Astrocyte of the cerebellum (primary cell): ENCODE results near the gene BSN.

Experiments
- DNase-seq: peaks from one replicate; pipeline ENCODE4 v3.0.0-alpha.2; 2011; ENCODE audit warnings: low read depth
- H3K4me3 ChIP-seq: 2 replicates; pipeline ENCODE4 v1.5.1; 2011; ENCODE audit warnings: mild to moderate bottlenecking, low read depth, low read length, moderate library complexity
- CTCF ChIP-seq: IDR thresholded peaks from 2 replicates; pipeline ENCODE4 v1.5.1; 2012; ENCODE audit warnings: low read length, low read depth, moderate library complexity, mild to moderate bottlenecking; ENCODE audit errors: missing control alignments
- in situ Hi-C: cut with HindIII; loops from 2 replicates; pipeline ENCODE4 v1.10.0; 2017; ENCODE audit warnings: low sequenced_read_pairs

The BSN gene

GRCh38 chr3:49629451-49629850 lies 75.2 kb downstream of the BSN start:
- DNase-seq = no peak
- no peak for TF ChIP-seq CTCF
- in situ Hi-C loops = no loop called here
- no peak overlapping the region for H3K4me3 ChIP-seq

- H3K4me3 ChIP-seq = no peak overlapping the region
- TF ChIP-seq CTCF = no peak
- in situ Hi-C loops = no loop called here
- no peak for DNase-seq
Observed at GRCh38 chr3:49629866-49630265, 75.6 kb downstream of the BSN start.

GRCh38 chr3:49630784-49631183 lies 76.5 kb downstream of the BSN start:
- no peak overlapping the region for H3K4me3 ChIP-seq
- DNase-seq = no peak
- no peak for TF ChIP-seq CTCF
- in situ Hi-C loops = no loop called here

GRCh38 chr3:49634736-49635135 lies 80.5 kb downstream of the BSN start:
- no peak for DNase-seq
- in situ Hi-C loops = no loop called here
- H3K4me3 ChIP-seq = no peak overlapping the region
- TF ChIP-seq CTCF = no peak

GRCh38 chr3:49636883-49637609 lies 82.8 kb downstream of the BSN start:
- no peak for TF ChIP-seq CTCF
- in situ Hi-C loops = no loop called here
- no peak for DNase-seq
- H3K4me3 ChIP-seq = no peak overlapping the region

GRCh38 chr3:49638445-49638844 lies 84.2 kb downstream of the BSN start:
- DNase-seq = no peak
- in situ Hi-C loops = no loop called here
- no peak for TF ChIP-seq CTCF
- no peak overlapping the region for H3K4me3 ChIP-seq

- no peak overlapping the region for H3K4me3 ChIP-seq
- TF ChIP-seq CTCF = no peak
- in situ Hi-C loops = no loop called here
- DNase-seq = no peak
Observed at GRCh38 chr3:49639551-49639950, 85.3 kb downstream of the BSN start.
